ENCODE results near the gene PLCD1. TPM values are rescaled to one million over a fixed set of nuclear protein-coding genes. Genes with fewer than 3 reads are reported as not detected.
A peak's percentile ranks its signal among the peaks of the same experiment; 100 is the strongest.

Gene PLCD1
- total RNA-seq, 4 donors from 2014 or later: 25.4 to 29.8 (median 27.1) TPM

DNA sequence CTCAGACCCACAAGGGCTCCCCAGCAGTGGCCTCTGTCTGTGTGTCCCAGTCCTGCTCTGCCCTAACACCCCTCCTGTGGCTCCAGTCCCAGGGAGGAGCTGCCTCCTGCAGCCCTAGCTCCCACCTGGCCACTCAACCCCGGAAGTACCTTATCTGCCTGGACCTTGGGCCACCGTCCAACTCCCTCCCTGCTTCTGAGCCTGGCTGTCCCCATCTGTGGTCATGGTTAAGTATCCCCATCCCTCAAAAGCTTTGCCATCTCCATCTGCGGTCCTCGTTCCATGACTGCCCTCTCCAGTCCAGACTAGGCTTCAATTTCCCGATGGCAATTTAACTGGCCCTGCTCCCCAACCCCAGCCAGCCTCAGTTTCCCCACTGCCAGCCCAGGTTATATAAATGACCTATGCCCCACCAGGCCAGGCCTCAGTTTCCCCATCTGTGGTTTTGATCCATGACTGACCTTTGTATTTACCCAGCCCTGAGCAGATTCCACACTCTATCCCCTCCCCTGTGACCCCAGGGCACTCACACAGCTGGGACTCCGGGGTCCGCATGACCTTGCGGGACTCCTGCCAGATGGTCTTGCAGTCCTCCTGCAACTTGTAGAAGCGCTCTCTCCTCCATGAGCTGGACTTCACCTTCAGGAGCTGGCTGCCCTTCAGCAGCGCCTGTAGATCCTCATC is 9.6 kb downstream of the PLCD1 start:
- no peaks in the 10 kb centered on the region for H3K27me3 ChIP-seq
- no peak overlapping the region for H3K27ac ChIP-seq
- TF ChIP-seq POLR2A (IDR thresholded peaks at IDR 0.05) (no peak), POLR2AphosphoS5 (IDR thresholded peaks at IDR 0.05) (no peak), EP300 (IDR thresholded peaks at IDR 0.05) (no peak)
- TF ChIP-seq, protein P1, sequence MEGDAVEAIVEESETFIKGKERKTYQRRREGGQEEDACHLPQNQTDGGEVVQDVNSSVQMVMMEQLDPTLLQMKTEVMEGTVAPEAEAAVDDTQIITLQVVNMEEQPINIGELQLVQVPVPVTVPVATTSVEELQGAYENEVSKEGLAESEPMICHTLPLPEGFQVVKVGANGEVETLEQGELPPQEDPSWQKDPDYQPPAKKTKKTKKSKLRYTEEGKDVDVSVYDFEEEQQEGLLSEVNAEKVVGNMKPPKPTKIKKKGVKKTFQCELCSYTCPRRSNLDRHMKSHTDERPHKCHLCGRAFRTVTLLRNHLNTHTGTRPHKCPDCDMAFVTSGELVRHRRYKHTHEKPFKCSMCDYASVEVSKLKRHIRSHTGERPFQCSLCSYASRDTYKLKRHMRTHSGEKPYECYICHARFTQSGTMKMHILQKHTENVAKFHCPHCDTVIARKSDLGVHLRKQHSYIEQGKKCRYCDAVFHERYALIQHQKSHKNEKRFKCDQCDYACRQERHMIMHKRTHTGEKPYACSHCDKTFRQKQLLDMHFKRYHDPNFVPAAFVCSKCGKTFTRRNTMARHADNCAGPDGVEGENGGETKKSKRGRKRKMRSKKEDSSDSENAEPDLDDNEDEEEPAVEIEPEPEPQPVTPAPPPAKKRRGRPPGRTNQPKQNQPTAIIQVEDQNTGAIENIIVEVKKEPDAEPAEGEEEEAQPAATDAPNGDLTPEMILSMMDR (IDR thresholded peaks at IDR 0.05): no peak
- peaks cover 0 to 60% of the 10 kb centered on the region in 2 donors for H3K36me3 ChIP-seq
- H3K4me1 ChIP-seq: peaks cover 0 to 22% (median 0%) of the 10 kb centered on the region in 3 donors
- H3K4me3 ChIP-seq: no peak overlapping the region
- no peak for ATAC-seq
- 76 to 88% methylated on average over 4 to 5 of the region's 10 CpGs for WGBS, 2 donors (ENCODE audit: low coverage in 1 of 2)
- peaks cover 0 to 11% (median 0%) of the 10 kb centered on the region in 3 donors for H3K9me3 ChIP-seq

DNA sequence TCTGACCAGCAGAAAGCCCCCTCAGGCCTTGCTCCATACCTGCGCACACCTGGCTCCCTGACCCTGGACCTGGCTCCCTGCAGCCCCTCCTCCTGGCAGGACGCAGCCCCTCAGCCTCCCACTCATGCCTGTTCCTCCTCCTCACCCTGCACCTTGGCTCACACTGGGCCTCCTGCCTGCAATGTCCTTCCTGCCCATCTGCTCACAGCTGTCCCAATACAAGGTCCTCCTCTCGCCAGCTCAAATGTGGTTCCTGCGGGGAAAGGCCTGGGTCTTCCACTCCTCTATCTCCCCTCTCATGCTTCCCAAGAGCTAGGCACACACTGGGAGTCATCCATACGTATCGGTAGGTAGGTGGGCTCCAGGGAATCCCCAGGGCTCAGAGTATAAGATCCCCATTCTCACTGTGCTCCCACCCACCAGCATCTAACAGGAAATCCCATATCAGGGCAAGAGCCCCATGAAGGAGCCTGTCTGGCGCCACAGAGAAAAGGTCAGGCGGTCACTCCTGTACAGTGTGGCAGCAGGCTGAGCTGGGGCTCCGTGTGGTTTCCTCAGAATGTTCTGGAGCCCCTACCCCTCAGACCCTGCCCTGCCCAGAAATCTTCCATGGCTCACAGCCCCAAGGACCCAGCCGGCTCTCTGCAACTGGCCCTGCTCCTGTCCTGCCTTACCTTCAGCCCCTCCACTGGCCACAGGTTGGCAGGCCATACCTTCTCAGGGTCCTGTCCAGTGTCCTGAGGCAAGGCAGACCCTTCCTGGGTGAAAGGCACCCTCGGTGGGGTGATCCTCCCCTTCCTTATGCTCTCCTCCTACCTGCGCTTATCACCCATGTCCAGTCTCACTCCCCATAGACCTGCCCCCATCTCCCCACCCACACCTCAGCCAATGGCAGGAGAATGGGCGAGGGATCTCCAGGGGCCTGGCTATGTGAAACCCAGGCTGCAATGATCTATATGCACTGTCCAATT is 10.9 kb downstream of the PLCD1 start:
- WGBS, 2 donors (ENCODE audit: low coverage in 1 of 2): 88 to 100% methylated on average over 1 to 12 of the region's 13 CpGs
- H3K27me3 ChIP-seq: no peaks in the 10 kb centered on the region
- peaks cover 0 to 11% (median 0%) of the 10 kb centered on the region in 3 donors for H3K9me3 ChIP-seq
- H3K4me1 ChIP-seq: peaks cover 0 to 15% (median 0%) of the 10 kb centered on the region in 3 donors
- H3K36me3 ChIP-seq: peaks cover 0 to 72% of the 10 kb centered on the region in 2 donors
- no peak for ATAC-seq
- H3K27ac ChIP-seq: no peak overlapping the region
- H3K4me3 ChIP-seq: no peak overlapping the region
- TF ChIP-seq, protein P1 (IDR thresholded peaks at IDR 0.05): no peak
- TF ChIP-seq EP300 (IDR thresholded peaks at IDR 0.05) (no peak), POLR2A (IDR thresholded peaks at IDR 0.05) (peak in 1 of 2 donors; percentile 22), POLR2AphosphoS5 (IDR thresholded peaks at IDR 0.05) (no peak)

DNA sequence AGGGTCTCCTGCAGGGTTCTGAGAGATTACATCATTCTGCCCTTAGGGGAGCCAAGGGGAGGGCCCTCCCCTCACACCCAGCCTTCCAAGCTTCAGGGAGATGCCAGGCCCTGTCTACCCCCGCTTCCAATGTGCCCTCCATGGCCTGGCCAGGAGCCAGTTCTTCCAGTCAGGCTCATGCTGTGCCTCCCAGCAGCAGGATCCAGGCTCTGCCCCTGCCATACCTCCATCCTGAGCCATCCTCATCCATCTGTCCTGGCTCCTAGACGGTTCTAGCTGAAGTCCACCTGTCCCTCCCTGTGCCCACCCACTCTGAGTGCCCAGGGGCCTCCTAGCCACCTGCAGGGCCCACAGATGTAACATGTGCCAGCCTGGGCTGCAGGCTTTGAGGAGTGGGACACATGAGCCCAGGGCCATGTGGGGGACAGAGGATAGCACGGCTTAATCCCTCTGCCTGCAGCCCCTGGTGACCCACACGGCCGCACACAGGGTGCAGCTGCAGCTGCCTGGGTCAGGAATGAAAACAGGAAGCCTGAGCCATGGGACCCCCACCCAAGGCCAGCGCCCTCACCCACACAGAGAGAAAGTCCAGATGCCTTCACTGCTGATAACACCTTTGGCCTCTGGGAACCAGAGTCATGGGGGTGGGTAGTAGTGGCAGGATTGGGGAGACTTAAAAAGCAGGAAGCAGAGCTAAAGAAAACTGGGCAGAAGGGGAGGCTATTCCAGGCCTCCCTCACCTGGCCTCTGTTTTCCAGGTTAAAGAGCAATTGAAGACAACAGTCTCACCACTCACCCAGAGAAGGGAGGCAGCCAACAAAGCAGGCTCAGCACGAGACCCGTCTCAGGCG is 11.8 kb downstream of the PLCD1 start:
- 86% methylated on average over 4 of the region's 9 CpGs; no CpG with 5 or more reads in 1 of the 2 donors for WGBS, 2 donors (ENCODE audit: low coverage in 1 of 2)
- Histone ChIP-seq H3K4me3 (no peak overlapping the region), H3K9me3 (peaks cover 0 to 11% (median 0%) of the 10 kb centered on the region in 3 donors), H3K27me3 (no peaks in the 10 kb centered on the region), H3K36me3 (peaks cover 0 to 80% of the 10 kb centered on the region in 2 donors), H3K4me1 (peaks cover 0 to 6% (median 0%) of the 10 kb centered on the region in 3 donors), H3K27ac (no peak overlapping the region)
- no peak for TF ChIP-seq POLR2A (IDR thresholded peaks at IDR 0.05)
- no peak for ATAC-seq

- Histone ChIP-seq H3K9me3 (peaks cover 0 to 11% (median 0%) of the 10 kb centered on the region in 3 donors), H3K36me3 (peaks cover 0 to 85% of the 10 kb centered on the region in 2 donors), H3K4me1 (no peaks in the 10 kb centered on the region), H3K27ac (no peak overlapping the region), H3K27me3 (no peaks in the 10 kb centered on the region), H3K4me3 (no peak overlapping the region)
- TF ChIP-seq EP300 (IDR thresholded peaks at IDR 0.05): no peak
- TF ChIP-seq POLR2AphosphoS5 (IDR thresholded peaks at IDR 0.05): no peak
- no peak for TF ChIP-seq POLR2A (IDR thresholded peaks at IDR 0.05)
- TF ChIP-seq, protein P1 (IDR thresholded peaks at IDR 0.05): no peak
- ATAC-seq: no peak
- 94% methylated on average over 4 of the region's 6 CpGs; no CpG with 5 or more reads in 1 of the 2 donors for WGBS, 2 donors (ENCODE audit: low coverage in 1 of 2)
Observed at GRCh38 chr3:38016847-38017444, 12.5 kb downstream of the PLCD1 start.

All from gastroesophageal sphincter (tissue), 4 donors.